WTC11 (cell line): Measurements from ENCODE around the gene RFX4. TPM values are rescaled to one million over a fixed set of nuclear protein-coding genes. Genes with fewer than 3 reads are reported as not detected.

ENCODE experiments used
- ATAC-seq: fragments of 200-7000 bp; cut with Tn5 transposase; 2 replicates; pipeline ENCODE4 v1.10.0; 2021; ENCODE audit warnings: mild to moderate bottlenecking, moderate library complexity
- CTCF ChIA-PET: fragments of 300-600 bp; sonication (Branson Sonifier 250); formaldehyde crosslinking; loops from one replicate; lab custom pipeline; 2021; ENCODE audit warnings: antibody characterized with exemption; lab: Charles Lee
- POLR2A ChIA-PET: fragments of 350-600 bp; sonication (Branson Sonifier 250); formaldehyde crosslinking; loops from one replicate; lab custom pipeline; 2021; ENCODE audit warnings: antibody characterized with exemption; lab: Charles Lee
- DNase-seq: peaks from one replicate; pipeline ENCODE4 v3.0.0; 2021; ENCODE audit warnings: low spot score
- H3K27ac Mint-ChIP-seq: 2 replicates; pipeline ENCODE4 v1.8.0; 2021; ENCODE audit warnings: mixed read lengths
- H3K27me3 Mint-ChIP-seq: 2 replicates; pipeline ENCODE4 v1.8.0; 2021; ENCODE audit warnings: low read depth, mild to moderate bottlenecking, moderate library complexity, mixed read lengths
- H3K36me3 Mint-ChIP-seq: 2 replicates; pipeline ENCODE4 v1.8.0; 2021; ENCODE audit warnings: mixed read lengths
- H3K4me1 Mint-ChIP-seq: 2 replicates; pipeline ENCODE4 v1.8.0; 2022; ENCODE audit warnings: mixed read lengths
- H3K4me3 Mint-ChIP-seq: 2 replicates; pipeline ENCODE4 v1.8.0; 2021; ENCODE audit warnings: mild to moderate bottlenecking, moderate library complexity, mixed read lengths
- H3K9me3 Mint-ChIP-seq: 2 replicates; pipeline ENCODE4 v1.8.0; 2021; ENCODE audit warnings: mixed read lengths
- AR ChIP-seq: fragments of 250-450 bp; sonication (Bioruptor Pico); IDR thresholded peaks from 2 replicates; pipeline ENCODE4 v1.9.0; 2021; ENCODE audit warnings: mild to moderate bottlenecking
- ATF3 ChIP-seq: sonication (generic); formaldehyde crosslinking; conservative IDR thresholded peaks from 2 replicates; pipeline ENCODE4 v1.8.1; 2022; ENCODE audit warnings: mild to moderate bottlenecking, missing genetic modification reagents
- CBFB ChIP-seq: sonication (generic); formaldehyde crosslinking; IDR thresholded peaks from 2 replicates; pipeline ENCODE4 v1.8.1; 2022; ENCODE audit warnings: mild to moderate bottlenecking, low read depth, missing genetic modification reagents
- ERG ChIP-seq: fragments of 250-450 bp; sonication (Bioruptor Pico); IDR thresholded peaks from 2 replicates; pipeline ENCODE4 v1.8.0; 2021; ENCODE audit warnings: mild to moderate bottlenecking
- ESRRA ChIP-seq: sonication (generic); formaldehyde crosslinking; IDR thresholded peaks from 2 replicates; pipeline ENCODE4 v1.8.1; 2022; ENCODE audit warnings: mild to moderate bottlenecking, missing genetic modification reagents, borderline replicate concordance
- ETV6 ChIP-seq: sonication (generic); formaldehyde crosslinking; IDR thresholded peaks from 2 replicates; pipeline ENCODE4 v1.8.1; 2022; ENCODE audit warnings: mild to moderate bottlenecking, missing genetic modification reagents
- IRF2 ChIP-seq: sonication (generic); formaldehyde crosslinking; IDR thresholded peaks from 2 replicates; pipeline ENCODE4 v1.8.0; 2022; ENCODE audit warnings: low read depth, missing genetic modification reagents, borderline replicate concordance
- MLX ChIP-seq: sonication (generic); formaldehyde crosslinking; IDR thresholded peaks from 2 replicates; pipeline ENCODE4 v1.8.1; 2023; ENCODE audit warnings: mild to moderate bottlenecking, missing genetic modification reagents, moderate library complexity
- NR2C2 ChIP-seq: sonication (generic); formaldehyde crosslinking; IDR thresholded peaks from 2 replicates; pipeline ENCODE4 v1.8.0; 2022; ENCODE audit warnings: mild to moderate bottlenecking, missing genetic modification reagents
- OVOL2 ChIP-seq: fragments of 250-450 bp; sonication (Bioruptor Pico); IDR thresholded peaks from 2 replicates; pipeline ENCODE4 v1.9.0; 2021; ENCODE audit warnings: mild to moderate bottlenecking, borderline replicate concordance
- SMAD4 ChIP-seq: sonication (generic); formaldehyde crosslinking; IDR thresholded peaks from 2 replicates; pipeline ENCODE4 v1.8.0; 2022; ENCODE audit warnings: mild to moderate bottlenecking, missing genetic modification reagents
- TEAD4 ChIP-seq: sonication (generic); formaldehyde crosslinking; IDR thresholded peaks from 2 replicates; pipeline ENCODE4 v1.8.0; 2022; ENCODE audit warnings: mild to moderate bottlenecking, missing genetic modification reagents
- USF1 ChIP-seq: sonication (generic); formaldehyde crosslinking; IDR thresholded peaks from 2 replicates; pipeline ENCODE4 v1.8.0; 2022; ENCODE audit warnings: mild to moderate bottlenecking, missing genetic modification reagents
- ZNF121 ChIP-seq: sonication (generic); formaldehyde crosslinking; IDR thresholded peaks from 2 replicates; pipeline ENCODE4 v1.8.0; 2023; ENCODE audit warnings: missing genetic modification reagents
- ZNF317 ChIP-seq: sonication (generic); formaldehyde crosslinking; IDR thresholded peaks from 2 replicates; pipeline ENCODE4 v1.8.1; 2023; ENCODE audit warnings: low read depth, mild to moderate bottlenecking, moderate library complexity, missing genetic modification reagents, borderline replicate concordance
- ZNF425 ChIP-seq: fragments of 250-450 bp; sonication (Bioruptor Pico); conservative IDR thresholded peaks from 2 replicates; pipeline ENCODE4 v1.9.0; 2021; ENCODE audit warnings: mild to moderate bottlenecking
- ZNF512 ChIP-seq: sonication (generic); formaldehyde crosslinking; IDR thresholded peaks from 2 replicates; pipeline ENCODE4 v1.8.1; 2022; ENCODE audit warnings: missing genetic modification reagents, borderline replicate concordance
- ZNF671 ChIP-seq: fragments of 250-450 bp; sonication (Bioruptor Pico); IDR thresholded peaks from 2 replicates; pipeline ENCODE4 v1.8.0; 2021; ENCODE audit warnings: mild to moderate bottlenecking
- total RNA-seq: library from RNA; stranded (reverse); gene quantifications from 3 replicates; pipeline ENCODE4 v1.2.3, GENCODE V29; 2021

The RFX4 gene
- total RNA-seq, 1 experiment from 2014 or later: 0.26 TPM

- TF ChIP-seq USF1 (CRISPR knock-in tag) (no peak), ZNF121 (CRISPR knock-in tag) (no peak), MLX (CRISPR knock-in tag) (no peak), IRF2 (CRISPR knock-in tag) (no peak), CBFB (CRISPR knock-in tag) (no peak)
Measured at GRCh38 chr12:106681210-106681609, 98.4 kb downstream of the RFX4 start (continued).

- Mint-ChIP-seq H3K27me3 (no peaks in the 10 kb centered on the region), H3K27ac (no peak overlapping the region), H3K36me3 (no peaks in the 10 kb centered on the region), H3K4me1 (peaks cover 30% of the 10 kb centered on the region)
- ATAC-seq: no peak
- CTCF ChIA-PET: no interaction called here
- TF ChIP-seq ZNF512 (CRISPR knock-in tag) (no peak), SMAD4 (CRISPR knock-in tag) (no peak), ZNF671 (no peak), OVOL2 (CRISPR knock-in tag) (no peak)
- TF ChIP-seq, all 79 proteins: peak for 0
- DNase-seq: no peak
- Mint-ChIP-seq H3K9me3 (no peaks in the 10 kb centered on the region), H3K4me3 (no peak overlapping the region)
- POLR2A ChIA-PET: interaction anchor here (0.7 kb wide), 1 partner anchor 49 kb away, joined by 4 read pairs; no protein-coding TSS in a partner anchor
Measured at GRCh38 chr12:106682594-106683234, 99.9 kb downstream of the RFX4 start.

GRCh38 chr12:106684497-106684896, 101.7 kb downstream of the RFX4 start:
- Mint-ChIP-seq H3K4me3 (no peak overlapping the region), H3K36me3 (no peaks in the 10 kb centered on the region), H3K9me3 (no peaks in the 10 kb centered on the region), H3K27ac (no peak overlapping the region), H3K27me3 (no peaks in the 10 kb centered on the region), H3K4me1 (peaks cover 29% of the 10 kb centered on the region)
- ATAC-seq (no peak), DNase-seq (no peak)
- POLR2A ChIA-PET: no interaction called here
- CTCF ChIA-PET: no interaction called here
- TF ChIP-seq ETV6 (CRISPR knock-in tag) (no peak), ATF3 (CRISPR knock-in tag) (no peak)

GRCh38 chr12:106685381-106685780, 102.6 kb downstream of the RFX4 start:
- POLR2A ChIA-PET: no interaction called here
- ATAC-seq: no peak
- CTCF ChIA-PET: no interaction called here
- TF ChIP-seq TEAD4 (CRISPR knock-in tag) (no peak), ATF3 (CRISPR knock-in tag) (no peak), AR (CRISPR knock-in tag) (no peak), NR2C2 (CRISPR knock-in tag) (no peak), ZNF425 (no peak), ESRRA (CRISPR knock-in tag) (no peak), ZNF317 (CRISPR knock-in tag) (no peak), ERG (CRISPR knock-in tag) (no peak)

More at GRCh38 chr12:106685381-106685780, 102.6 kb downstream of the RFX4 start:
- Mint-ChIP-seq H3K36me3 (no peaks in the 10 kb centered on the region), H3K27ac (no peak overlapping the region), H3K9me3 (peaks cover 3% of the 10 kb centered on the region; the same call in 1 of the 2 replicates), H3K4me3 (no peak overlapping the region), H3K27me3 (no peaks in the 10 kb centered on the region), H3K4me1 (peaks cover 22% of the 10 kb centered on the region)
- DNase-seq: no peak
